Measurements from ENCODE around the gene EPHB3.

Gene EPHB3

DNA sequence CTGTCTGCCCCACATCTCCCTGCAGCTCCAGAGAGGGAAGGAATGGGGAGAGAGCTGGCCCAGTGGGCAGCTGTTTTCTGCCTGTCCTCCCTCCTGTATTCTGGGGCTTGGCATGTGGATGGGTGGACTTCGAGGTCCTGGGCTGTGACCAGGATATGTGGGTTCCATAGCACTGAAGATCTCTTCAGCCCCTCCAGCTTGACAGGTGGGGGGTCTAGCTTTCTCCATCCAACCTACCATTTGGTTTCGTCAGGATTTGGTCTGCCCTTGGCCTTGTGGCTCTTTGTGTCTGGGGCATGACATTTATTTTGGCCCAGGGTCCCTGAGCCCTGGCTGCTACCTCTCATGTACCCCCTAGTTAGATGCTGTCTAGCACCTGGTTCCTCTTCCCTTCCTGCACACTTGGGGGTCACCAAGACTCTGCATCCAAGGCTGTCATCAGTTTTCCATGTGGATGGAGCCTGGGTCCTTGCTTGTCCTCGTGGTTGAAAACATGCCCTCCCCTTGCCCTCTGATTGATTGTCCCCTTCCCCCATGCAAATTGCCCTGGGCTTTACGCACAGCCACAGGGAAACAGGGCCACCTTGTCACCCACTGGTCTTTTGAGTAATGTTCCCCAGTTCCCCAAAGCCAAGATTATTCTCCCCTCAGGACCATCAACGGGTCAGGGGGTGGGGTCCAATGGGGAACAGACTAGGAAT is 3.2 kb downstream of the EPHB3 start:
- no peak for DNase-seq (ENCODE audit: low spot score)

DNA sequence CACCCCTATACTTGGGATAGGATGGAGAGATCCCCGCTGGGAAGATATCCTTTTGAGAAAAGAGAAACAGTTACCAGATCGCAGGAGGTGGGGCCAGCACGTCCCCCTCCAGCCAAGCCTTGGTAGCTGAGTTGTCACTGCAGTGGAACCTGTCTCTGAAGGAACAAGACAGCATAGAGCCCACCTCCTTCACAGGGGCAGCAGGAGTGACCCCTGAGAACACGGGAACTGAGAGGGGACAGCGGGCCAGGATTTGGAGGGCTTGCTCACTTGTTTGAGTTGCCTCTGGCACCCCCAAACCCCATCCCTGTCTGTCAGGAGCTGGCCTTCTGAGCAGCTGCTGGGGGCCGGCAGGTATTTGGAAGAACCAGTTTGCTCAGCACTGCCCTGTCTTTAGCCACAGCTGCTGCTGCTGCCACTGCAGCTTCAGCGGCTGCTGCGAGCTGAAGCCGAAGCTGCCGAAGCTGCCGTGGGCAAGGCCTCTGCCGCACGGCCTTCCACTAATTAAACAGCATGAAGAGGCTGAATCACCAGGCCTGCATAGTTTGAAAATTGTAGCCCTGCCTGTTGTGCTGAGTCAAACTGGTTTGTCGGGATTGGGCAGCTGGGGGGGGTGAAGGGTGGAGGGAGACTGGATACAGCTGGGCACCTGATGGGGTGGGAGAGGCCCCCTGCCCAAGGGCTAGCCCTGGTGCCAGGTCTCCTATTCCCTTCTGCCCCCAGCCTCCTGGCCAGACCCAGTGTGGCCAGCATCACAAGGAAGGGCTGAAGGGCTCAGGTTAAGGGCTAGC is 4.0 kb downstream of the EPHB3 start:
- peak; percentile 46 for DNase-seq (ENCODE audit: low spot score)

DNA sequence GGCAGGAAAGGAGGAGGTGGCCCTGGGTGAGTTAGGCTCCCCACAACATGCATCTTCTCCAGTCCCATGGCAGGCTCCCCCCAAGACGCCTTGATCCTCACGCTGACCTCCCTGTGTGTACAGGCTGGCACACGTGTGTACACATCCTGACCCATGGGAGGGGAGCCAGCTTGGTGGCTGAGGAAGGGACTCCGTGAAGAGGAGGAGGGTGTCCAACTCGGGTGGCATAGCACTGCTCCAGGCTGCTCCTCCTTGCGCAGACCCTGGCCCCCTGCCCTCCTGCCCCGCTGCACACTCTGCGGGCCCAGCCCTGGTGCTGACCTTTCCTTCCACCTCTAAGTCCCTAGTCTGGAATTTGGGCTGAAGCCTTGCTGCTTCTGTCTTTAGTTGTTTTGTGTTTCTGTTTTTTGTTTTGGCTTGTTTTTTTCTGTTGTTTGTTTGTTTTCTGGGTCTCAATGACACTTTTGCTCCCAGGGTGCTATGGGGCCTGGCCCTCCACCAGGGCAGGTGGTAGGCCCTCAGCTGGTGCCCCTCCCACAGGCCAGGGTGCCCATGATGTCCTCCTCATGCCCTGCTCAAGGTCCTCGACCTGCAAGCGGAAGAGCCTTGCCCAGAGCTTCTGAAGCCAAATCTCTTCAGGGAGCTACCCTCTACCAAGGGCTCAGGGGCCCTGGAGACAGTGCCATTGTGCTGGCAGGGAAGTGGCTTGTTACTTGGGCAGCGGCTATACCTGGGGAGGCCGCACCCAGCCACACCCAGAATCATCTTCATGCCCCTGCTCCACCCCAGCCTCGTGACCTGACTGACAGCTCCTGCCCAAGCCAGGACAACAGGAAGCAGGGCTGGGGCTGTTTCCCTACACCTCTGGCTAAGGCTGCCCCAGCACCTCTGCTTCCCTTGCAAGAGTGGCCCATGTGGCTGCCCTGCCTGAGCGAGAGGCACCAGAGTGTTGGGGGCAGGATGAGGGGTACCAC is 5.1 kb downstream of the EPHB3 start:
- no peak for DNase-seq (ENCODE audit: low spot score)

DNA sequence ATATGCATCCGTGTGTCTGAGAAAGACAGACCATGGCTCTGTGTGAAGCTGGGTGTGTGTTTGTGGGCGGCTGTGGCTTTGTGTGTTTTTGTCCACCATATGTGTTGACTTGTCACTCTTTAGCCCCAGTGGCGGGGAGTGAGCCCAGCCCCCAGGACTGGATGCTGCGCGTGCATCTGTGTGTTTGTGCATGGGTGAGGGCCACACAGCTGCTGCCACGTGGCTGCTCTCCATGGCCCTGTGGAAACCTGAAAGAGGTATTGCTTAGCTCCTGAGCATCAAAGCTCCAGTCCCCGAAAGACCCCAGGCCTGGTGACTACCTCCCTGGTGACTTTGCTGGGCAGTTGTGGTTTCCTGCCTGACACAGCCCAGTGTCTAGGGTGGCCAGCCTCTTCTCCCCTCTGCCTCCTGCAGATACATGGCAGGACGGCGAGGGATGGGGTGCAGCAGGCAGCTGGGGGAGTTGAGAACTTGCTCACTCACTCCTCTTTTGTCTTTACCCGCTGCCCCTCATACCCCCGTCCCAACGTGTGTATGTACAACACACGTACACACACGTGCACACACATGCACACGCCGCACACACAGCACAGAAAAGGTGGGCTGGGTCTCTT is 6.5 kb downstream of the EPHB3 start:
- no peak for DNase-seq (ENCODE audit: low spot score)

DNA sequence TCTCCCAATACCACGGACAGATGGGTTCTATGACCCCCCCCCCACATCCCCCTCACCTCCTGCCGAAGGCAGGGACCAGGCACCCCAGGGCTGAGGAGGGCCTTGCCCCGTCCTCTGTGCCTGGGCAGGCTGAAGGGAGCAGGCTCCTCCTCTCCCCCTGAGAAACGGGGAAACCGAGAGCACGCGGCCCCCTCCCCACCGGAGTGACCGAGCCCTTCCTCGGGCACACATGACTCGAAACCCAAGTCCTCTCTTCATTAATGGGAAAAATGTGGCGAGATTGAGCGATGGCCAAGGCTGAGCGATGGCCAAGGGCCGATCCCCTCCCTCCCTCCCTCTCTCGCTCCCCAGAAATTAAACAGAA is 7.0 kb downstream of the EPHB3 start:
- DNase-seq (ENCODE audit: low spot score), result no peak

DNA sequence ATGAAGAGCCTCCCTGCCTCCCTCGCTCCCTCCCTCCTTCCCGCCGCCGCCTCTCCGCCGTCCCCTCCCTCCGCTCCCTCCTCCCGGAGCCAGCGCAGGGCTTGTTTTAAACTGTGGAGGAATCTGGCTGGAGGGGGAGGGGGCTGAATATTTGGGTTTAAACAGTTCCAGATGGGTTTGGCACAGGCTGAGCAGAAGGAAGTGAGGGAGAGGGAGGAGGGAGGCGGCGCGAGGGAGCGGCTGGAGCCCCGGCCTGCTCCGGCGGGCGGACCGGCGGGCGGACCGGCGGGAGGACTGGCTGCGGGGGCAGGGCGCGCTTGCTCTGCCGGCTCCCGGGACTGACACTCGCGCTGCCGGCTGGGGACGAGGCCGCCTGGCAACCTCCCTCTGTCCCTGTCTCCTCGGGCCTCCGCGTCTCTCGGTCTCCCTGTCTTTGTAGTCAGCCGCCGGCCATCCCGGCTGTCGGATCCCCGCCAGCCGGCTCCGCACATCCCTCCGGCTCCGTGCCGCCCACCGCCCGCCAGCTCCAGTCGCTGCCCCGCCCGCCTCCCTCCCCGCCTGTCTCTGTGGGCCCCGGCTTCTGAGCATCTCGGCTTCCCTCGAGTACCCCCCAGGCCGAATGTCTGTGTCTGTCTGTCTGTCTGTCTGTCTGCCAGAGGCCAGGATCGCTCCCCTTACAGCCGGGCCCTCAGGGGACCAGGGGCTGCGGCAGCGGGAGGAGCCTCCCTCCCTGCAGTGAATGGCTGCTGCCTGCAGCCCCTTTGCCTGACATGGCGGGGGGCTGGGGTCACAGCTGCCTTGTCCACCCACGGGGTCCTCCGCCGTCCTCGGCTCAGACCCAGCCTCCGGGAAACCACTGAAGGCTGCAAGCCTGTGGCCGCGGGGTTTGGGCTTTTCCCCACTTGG is 7.6 kb downstream of the EPHB3 start:
- DNase-seq (ENCODE audit: low spot score), result peak; percentile 79

DNA sequence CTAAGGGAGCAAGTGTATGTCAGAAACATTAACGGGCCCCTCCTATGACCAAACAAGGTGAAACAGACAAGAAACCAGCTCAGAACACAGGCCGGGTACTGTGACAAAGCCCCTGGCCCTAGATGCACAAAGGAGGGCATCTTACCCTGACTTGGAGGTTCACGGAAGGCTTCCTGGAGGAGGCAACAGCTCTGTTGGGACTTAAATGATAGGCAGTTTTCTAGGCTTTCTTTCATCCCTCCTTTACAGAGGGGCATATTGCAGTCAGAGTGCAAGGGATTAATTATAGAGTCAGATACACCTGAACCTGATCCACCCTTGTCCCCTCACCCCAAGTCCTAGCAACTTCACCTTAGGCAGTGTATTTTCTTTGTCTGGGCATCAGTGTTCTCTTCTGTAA is 8.4 kb downstream of the EPHB3 start:
- DNase-seq (ENCODE audit: low spot score), result no peak

DNA sequence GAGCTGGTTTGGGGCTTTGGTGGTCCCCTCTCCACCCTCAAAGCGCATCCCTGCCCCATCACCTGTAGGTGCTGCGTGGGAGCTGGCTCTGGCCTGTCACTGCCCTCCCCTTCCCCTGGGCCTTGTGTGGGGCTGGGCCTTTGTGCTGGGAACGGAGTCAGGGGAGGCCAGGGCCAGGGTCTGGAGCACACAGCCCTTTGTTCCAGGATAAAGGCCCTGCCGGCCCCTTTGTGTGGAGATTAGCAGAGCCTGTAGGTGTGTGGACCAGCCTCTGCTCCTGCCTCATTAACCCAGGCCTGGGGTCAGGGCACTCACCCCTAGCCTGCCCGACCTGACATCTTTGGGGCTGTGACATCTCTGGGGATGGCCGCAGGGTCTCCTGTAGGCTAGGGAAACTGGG is 8.9 kb downstream of the EPHB3 start:
- no peak for DNase-seq (ENCODE audit: low spot score)

DNA sequence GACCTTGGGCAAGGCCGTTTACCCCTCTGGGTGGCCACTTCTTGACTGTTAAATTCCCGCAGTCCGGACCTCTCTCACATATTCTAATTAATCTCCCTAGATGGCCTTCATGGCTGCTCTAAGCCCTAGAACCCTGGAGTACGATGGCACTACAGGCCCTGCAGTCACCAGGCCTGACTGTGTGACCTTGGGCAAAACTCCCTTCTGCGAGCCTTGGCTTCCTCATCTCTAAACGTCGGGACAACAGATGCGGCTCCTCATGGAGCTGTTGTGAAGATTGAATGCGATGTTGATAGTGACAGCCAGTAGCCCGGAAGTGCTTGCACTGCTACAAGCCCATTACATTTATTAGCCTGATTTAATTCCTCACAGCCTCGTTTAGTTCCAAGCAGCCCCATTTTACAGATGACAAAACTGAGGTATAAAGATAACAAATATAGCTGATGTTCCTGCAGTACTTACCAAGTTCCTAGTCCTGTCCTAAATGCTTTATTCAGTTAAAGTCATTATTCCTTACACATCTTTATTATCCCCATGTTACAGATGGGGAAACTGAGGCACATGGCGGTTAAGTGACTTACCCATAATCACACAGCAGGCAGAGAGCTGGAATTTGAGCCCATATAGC is 10.3 kb downstream of the EPHB3 start:
- no peak for DNase-seq (ENCODE audit: low spot score)

DNA sequence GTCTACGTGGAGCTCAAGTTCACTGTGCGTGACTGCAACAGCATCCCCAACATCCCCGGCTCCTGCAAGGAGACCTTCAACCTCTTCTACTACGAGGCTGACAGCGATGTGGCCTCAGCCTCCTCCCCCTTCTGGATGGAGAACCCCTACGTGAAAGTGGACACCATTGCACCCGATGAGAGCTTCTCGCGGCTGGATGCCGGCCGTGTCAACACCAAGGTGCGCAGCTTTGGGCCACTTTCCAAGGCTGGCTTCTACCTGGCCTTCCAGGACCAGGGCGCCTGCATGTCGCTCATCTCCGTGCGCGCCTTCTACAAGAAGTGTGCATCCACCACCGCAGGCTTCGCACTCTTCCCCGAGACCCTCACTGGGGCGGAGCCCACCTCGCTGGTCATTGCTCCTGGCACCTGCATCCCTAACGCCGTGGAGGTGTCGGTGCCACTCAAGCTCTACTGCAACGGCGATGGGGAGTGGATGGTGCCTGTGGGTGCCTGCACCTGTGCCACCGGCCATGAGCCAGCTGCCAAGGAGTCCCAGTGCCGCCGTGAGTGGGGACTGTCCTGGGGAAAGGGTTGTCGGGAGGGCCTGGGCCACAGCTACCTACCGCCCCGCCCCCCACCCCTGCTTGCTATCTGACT is 11.2 kb downstream of the EPHB3 start:
- DNase-seq (ENCODE audit: low spot score), result no peak

DNA sequence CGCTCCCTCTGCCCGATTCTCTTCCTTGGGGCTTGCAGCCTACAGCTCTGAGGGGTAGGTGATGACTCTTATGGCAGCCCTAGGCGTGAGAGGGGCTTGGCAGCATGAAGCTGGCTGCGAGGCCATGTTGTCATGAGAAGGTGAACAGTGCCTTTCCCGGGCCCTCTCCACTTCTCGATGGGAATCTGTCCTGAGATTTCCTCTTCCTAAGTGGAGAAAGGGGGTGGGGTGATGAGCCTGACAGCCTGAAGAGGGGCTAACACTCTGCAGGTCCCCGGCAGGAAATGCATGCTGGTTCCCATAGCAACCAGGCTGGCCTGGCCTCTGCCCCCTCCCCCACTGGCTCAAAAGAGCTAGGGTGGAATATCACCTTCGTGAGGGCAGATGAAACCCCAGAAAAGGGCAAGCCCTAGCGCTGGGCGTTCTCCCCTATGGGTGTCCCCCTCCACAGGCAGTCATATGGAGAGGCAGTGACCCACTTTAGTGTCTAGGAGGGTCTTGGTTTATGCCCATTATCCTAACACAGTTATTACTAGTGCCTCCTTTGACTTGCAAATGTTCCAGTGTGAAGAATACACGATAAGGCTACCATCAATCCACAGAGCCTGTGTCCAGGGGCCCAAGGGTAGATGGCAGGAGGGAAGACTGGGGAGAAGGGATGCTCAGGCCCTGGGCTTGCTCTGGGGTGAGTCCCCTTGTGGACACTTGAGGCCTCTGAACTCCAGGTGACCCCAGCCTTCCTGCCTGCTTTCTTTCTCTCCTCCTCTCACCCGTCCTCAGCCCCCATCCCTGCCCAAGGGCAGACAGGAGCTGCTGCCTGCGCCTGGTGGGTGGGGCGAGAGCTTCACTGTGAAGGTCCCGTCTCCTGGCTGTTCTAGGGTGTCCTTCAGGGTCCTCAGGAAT is 13.2 kb downstream of the EPHB3 start:
- DNase-seq (ENCODE audit: low spot score), result no peak

DNA sequence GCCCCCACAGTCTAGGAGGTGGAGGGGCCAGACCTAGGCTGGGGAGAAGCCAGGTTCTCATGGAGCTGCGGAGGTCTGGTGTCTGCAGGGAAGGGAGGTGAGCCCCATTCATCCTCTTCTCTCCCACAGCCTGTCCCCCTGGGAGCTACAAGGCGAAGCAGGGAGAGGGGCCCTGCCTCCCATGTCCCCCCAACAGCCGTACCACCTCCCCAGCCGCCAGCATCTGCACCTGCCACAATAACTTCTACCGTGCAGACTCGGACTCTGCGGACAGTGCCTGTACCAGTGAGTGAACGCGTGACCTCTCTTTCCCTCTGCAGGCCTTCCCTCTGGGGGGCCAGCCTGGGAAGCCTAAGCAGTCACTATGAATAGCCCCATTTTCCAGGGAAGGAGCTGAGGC is 14.1 kb downstream of the EPHB3 start:
- DNase-seq (ENCODE audit: low spot score), result no peak

DNA sequence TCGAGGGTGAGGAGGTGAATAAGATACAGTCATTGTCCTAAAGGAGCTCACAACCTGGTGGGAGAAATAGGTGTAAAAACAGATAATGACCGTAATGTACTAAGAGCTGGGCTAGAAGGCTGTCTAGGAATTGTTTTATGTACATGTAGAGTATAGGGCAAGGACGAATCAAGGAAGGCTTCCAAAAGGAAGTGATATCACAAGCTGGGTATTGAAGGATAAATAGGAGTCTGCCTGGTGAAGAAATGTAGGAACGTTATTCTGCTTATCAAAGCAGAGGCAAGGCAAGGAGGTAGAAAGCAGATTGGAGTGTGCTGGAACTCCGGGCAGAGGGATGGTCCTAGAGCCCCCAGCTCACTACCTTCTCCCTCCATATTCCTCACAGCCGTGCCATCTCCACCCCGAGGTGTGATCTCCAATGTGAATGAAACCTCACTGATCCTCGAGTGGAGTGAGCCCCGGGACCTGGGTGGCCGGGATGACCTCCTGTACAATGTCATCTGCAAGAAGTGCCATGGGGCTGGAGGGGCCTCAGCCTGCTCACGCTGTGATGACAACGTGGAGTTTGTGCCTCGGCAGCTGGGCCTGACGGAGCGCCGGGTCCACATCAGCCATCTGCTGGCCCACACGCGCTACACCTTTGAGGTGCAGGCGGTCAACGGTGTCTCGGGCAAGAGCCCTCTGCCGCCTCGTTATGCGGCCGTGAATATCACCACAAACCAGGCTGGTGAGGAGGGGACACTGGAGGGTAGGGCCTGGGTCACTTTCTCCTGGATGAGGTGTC is 15.1 kb downstream of the EPHB3 start:
- no peak for DNase-seq (ENCODE audit: low spot score)

DNA sequence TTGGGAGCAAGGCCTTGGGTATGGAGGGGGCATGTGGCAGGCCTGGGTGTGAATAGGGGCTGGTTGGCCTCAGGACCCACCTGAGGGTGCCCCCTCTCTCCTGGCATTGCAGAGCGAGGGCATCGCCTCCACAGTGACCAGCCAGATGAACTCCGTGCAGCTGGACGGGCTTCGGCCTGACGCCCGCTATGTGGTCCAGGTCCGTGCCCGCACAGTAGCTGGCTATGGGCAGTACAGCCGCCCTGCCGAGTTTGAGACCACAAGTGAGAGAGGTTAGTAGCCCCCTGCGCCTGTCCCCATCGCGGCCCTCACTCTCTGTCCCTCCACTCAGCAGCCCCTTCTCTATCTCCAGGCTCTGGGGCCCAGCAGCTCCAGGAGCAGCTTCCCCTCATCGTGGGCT is 16.0 kb downstream of the EPHB3 start:
- DNase-seq (ENCODE audit: low spot score), result no peak

DNA sequence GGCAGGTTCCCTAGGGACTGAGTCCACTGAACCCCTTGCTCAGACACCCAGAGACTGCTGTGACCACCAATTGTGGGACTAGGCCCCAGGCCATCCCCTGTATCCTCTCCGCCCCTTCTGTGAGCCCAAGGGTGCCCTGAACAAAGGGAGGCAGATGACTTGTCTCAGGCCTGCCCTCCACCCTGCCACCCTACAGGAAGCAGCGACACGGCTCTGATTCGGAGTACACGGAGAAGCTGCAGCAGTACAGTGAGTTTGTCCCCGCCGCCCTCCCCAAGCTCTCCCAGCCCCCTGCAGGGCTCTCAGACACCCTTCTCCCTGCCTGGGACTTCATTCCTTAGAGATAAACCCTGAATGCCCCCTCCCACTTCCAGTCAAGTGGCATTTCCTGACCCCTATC is 16.6 kb downstream of the EPHB3 start:
- no peak for DNase-seq (ENCODE audit: low spot score)

DNA sequence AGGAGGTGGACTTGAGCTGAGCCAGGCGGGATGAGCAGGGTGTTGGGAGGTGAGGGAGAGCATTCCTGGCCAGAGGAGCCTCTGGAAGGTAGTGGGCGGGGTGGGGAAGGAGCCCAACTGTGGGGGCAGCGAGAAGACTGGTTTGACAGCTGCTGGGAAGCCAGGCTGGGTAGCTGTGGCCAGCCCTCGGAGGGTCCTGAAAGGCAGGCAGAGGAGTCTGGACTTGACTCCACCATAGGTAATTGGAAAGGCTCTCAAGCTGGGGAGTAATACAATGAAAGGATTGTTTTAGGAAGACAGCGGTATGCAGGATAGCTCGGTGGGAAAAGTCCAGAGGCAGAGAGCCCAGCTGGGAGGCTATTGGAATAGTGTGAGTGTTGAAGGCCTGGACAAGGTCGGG is 17.2 kb downstream of the EPHB3 start:
- DNase-seq (ENCODE audit: low spot score), result no peak

DNA sequence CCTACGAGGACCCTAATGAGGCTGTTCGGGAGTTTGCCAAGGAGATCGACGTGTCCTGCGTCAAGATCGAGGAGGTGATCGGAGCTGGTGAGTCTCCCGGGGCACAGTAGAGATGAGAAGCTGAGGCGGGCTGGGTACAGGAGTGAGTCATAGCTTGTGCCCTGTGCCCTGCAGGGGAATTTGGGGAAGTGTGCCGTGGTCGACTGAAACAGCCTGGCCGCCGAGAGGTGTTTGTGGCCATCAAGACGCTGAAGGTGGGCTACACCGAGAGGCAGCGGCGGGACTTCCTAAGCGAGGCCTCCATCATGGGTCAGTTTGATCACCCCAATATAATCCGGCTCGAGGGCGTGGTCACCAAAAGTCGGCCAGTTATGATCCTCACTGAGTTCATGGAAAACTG is 17.9 kb downstream of the EPHB3 start:
- no peak for DNase-seq (ENCODE audit: low spot score)

DNA sequence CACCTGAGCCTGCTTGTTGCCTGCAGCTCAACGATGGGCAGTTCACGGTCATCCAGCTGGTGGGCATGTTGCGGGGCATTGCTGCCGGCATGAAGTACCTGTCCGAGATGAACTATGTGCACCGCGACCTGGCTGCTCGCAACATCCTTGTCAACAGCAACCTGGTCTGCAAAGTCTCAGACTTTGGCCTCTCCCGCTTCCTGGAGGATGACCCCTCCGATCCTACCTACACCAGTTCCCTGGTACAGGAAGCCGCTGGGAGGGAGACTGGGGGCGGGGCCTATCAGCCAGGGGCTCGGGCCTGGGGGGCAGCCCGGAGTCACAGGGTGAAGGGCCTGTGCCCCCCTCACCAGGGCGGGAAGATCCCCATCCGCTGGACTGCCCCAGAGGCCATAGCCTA is 18.8 kb downstream of the EPHB3 start:
- no peak for DNase-seq (ENCODE audit: low spot score)
